Measurements from ENCODE around the gene FAM124A. TPM values are rescaled to one million over a fixed set of nuclear protein-coding genes. Genes with fewer than 3 reads are reported as not detected.

Gene FAM124A
- polyA plus RNA-seq, 3 donors, result 0.03 to 0.20 (median 0.13) TPM

- Histone ChIP-seq H3K27ac (ENCODE audit: low read depth in 1 of 2, low read length in 2 of 2) (no peak overlapping the region), H2AFZ (ENCODE audit: insufficient read depth, low read depth, low read length, poor library complexity, severe bottlenecking) (no peak overlapping the region), H3K9ac (ENCODE audit: insufficient read depth, low read length, poor library complexity, severe bottlenecking) (no peak overlapping the region), H3K36me3 (replicated peaks in 1 of 2; ENCODE audit: control insufficient read depth in 1 of 2, insufficient read depth in 2 of 2, low read length in 2 of 2) (no peaks in the 10 kb centered on the region), H3K79me2 (ENCODE audit: insufficient read depth, low read length) (no peaks in the 10 kb centered on the region), H4K20me1 (ENCODE audit: insufficient read depth, low read length) (no peaks in the 10 kb centered on the region), H3K4me2 (replicated peaks; ENCODE audit: extremely low read depth, low read length, poor library complexity, severe bottlenecking) (no peak overlapping the region), H3K27me3 (ENCODE audit: control insufficient read depth in 2 of 2, insufficient read depth in 2 of 2, low read length in 2 of 2) (no peaks in the 10 kb centered on the region), H3K9me3 (replicated peaks in 1 of 2; ENCODE audit: control insufficient read depth in 1 of 2, insufficient read depth in 1 of 2, low read length in 2 of 2) (no peaks in the 10 kb centered on the region), H3K4me1 (ENCODE audit: control insufficient read depth in 1 of 2, insufficient read depth in 2 of 2, low read length in 2 of 2) (peaks cover 30% of the 10 kb centered on the region in 2 donors), H3K4me3 (replicated peaks in 1 of 3; ENCODE audit: low read depth in 2 of 3, low read length in 3 of 3) (no peak overlapping the region)
- TF ChIP-seq, protein P1, sequence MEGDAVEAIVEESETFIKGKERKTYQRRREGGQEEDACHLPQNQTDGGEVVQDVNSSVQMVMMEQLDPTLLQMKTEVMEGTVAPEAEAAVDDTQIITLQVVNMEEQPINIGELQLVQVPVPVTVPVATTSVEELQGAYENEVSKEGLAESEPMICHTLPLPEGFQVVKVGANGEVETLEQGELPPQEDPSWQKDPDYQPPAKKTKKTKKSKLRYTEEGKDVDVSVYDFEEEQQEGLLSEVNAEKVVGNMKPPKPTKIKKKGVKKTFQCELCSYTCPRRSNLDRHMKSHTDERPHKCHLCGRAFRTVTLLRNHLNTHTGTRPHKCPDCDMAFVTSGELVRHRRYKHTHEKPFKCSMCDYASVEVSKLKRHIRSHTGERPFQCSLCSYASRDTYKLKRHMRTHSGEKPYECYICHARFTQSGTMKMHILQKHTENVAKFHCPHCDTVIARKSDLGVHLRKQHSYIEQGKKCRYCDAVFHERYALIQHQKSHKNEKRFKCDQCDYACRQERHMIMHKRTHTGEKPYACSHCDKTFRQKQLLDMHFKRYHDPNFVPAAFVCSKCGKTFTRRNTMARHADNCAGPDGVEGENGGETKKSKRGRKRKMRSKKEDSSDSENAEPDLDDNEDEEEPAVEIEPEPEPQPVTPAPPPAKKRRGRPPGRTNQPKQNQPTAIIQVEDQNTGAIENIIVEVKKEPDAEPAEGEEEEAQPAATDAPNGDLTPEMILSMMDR (IDR thresholded peaks at IDR 0.05), result no peak
- DNase-seq, result no peak
- intact Hi-C loops (cut with micrococcal nuclease), result no loop called here
- Mint-ChIP-seq H3K27me3 (ENCODE audit: low read depth in 3 of 3) (no peaks in the 10 kb centered on the region), H3K4me1 (peaks cover 28% of the 10 kb centered on the region), H3K27ac (peak overlapping the region in 1 of 7 donors; percentile 41), H3K4me3 (no peak overlapping the region), H3K36me3 (no peaks in the 10 kb centered on the region), H3K9me3 (peaks cover 0 to 2% (median 0%) of the 10 kb centered on the region in 7 donors)
- 89% methylated on average over 5 of the region's 8 CpGs for WGBS (ENCODE audit: insufficient coverage)
These were observed 21.6 kb downstream of the FAM124A start for GRCh38 chr13:51243832-51244231.

DNA sequence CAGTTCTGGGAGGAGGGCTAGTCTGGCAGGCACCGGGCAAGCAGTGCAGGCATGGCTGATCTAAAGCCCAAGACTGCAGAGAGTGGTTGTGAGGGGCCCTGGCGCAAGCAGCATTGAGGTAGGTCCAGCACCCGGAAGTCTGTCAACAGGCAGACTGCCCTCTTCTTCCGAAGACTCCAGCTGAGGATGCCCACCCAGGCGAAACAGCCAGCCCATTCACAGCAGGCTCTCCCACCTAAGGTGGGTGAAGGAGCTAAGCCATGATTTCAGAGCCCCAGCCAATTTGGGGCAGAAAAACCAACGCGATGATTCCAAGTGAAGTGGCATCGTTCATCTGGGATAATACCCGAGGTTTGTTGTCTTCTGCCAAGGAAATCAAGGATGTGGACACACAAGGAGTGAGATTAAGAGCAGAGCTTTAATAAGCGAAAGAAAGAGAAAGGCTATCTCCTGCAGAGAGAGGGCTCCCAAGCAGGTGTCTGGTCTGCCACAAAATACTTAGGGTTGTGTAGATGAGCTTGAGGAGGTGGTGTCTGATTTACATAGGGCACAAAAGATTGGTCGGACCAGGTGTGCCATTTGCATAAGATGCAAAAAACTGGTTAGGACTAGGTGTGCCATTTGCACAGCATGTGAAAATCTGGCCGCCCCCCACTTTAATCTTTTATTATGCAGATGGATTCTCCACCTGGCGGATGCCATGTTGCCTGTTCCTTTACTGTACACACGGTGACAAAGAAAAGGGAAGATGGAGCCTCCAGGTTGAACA is 22.6 kb downstream of the FAM124A start:
- DNase-seq, result no peak
- intact Hi-C loops (cut with micrococcal nuclease), result no loop called here
- H3K9me3 Mint-ChIP-seq, result peaks cover 0 to 2% (median 0%) of the 10 kb centered on the region in 7 donors
- H3K36me3 ChIP-seq (replicated peaks in 1 of 2; ENCODE audit: control insufficient read depth in 1 of 2, insufficient read depth in 2 of 2, low read length in 2 of 2), result no peaks in the 10 kb centered on the region
- no peak overlapping the region for H3K4me3 ChIP-seq (replicated peaks in 1 of 3; ENCODE audit: low read depth in 2 of 3, low read length in 3 of 3)
- no peaks in the 10 kb centered on the region for H3K79me2 ChIP-seq (ENCODE audit: insufficient read depth, low read length)
- peak overlapping the region in 1 of 7 donors; percentile 24 for H3K27ac Mint-ChIP-seq
- no peaks in the 10 kb centered on the region for H3K27me3 Mint-ChIP-seq (ENCODE audit: low read depth in 3 of 3)
- 81% methylated on average over 12 of the region's 14 CpGs for WGBS (ENCODE audit: insufficient coverage)
- no peaks in the 10 kb centered on the region for H4K20me1 ChIP-seq (ENCODE audit: insufficient read depth, low read length)
- H3K4me3 Mint-ChIP-seq, result no peak overlapping the region
- no peak overlapping the region for H3K27ac ChIP-seq (ENCODE audit: low read depth in 1 of 2, low read length in 2 of 2)
- H3K4me2 ChIP-seq (replicated peaks; ENCODE audit: extremely low read depth, low read length, poor library complexity, severe bottlenecking), result no peak overlapping the region
- peaks cover 27% of the 10 kb centered on the region in 2 donors for H3K4me1 ChIP-seq (ENCODE audit: control insufficient read depth in 1 of 2, insufficient read depth in 2 of 2, low read length in 2 of 2)
- no peaks in the 10 kb centered on the region for H3K27me3 ChIP-seq (ENCODE audit: control insufficient read depth in 2 of 2, insufficient read depth in 2 of 2, low read length in 2 of 2)
- H3K4me1 Mint-ChIP-seq, result peaks cover 26% of the 10 kb centered on the region
- H3K9me3 ChIP-seq (replicated peaks in 1 of 2; ENCODE audit: control insufficient read depth in 1 of 2, insufficient read depth in 1 of 2, low read length in 2 of 2), result no peaks in the 10 kb centered on the region
- TF ChIP-seq, protein P1 (IDR thresholded peaks at IDR 0.05), result no peak
- H2AFZ ChIP-seq (ENCODE audit: insufficient read depth, low read depth, low read length, poor library complexity, severe bottlenecking), result no peak overlapping the region
- no peak overlapping the region for H3K9ac ChIP-seq (ENCODE audit: insufficient read depth, low read length, poor library complexity, severe bottlenecking)
- no peaks in the 10 kb centered on the region for H3K36me3 Mint-ChIP-seq

Measured in CD14-positive monocyte (primary cell).